IPS-18c (cell line): ENCODE data around the gene RSRC1.
"Not testable (repeated sequence)": the region's sequence is repeated elsewhere in the genome, so short reads cannot be mapped to it uniquely, and the experiment has no call there.

Experiments
- H3K4me3 ChIP-seq: 2 replicates; pipeline ENCODE4 v1.7.0; 2013; ENCODE audit warnings: low read depth, mild to moderate bottlenecking, low read length, moderate library complexity; ENCODE audit not compliant: insufficient read depth
- H3K9me3 ChIP-seq: one replicate; pipeline ENCODE4 v1.6.1; 2013; ENCODE audit warnings: mild to moderate bottlenecking, low read length, moderate library complexity; ENCODE audit not compliant: control insufficient read depth, insufficient read depth

RSRC1 gene

GRCh38 chr3:158109295-158109803 lies 540 bp upstream of the RSRC1 start:
- peak overlapping the region; percentile 87 for H3K4me3 ChIP-seq

GRCh38 chr3:158110658-158111018 lies 749 bp downstream of the RSRC1 start:
- H3K9me3 ChIP-seq, result no peaks in the 10 kb centered on the region
- H3K4me3 ChIP-seq, result peak overlapping the region; percentile 87

More at GRCh38 chr3:158109295-158109803, 540 bp upstream of the RSRC1 start:
- H3K9me3 ChIP-seq, result no peaks in the 10 kb centered on the region

- no peak overlapping the region for H3K4me3 ChIP-seq
These were observed 2.0 kb downstream of the RSRC1 start for GRCh38 chr3:158111861-158112260.

GRCh38 chr3:158113595-158113994 lies 3.7 kb downstream of the RSRC1 start:
- not testable (repeated sequence) for H3K9me3 ChIP-seq, H3K4me3 ChIP-seq

More at GRCh38 chr3:158111861-158112260, 2.0 kb downstream of the RSRC1 start:
- H3K9me3 ChIP-seq, result no peaks in the 10 kb centered on the region

- Histone ChIP-seq H3K9me3 (no peaks in the 10 kb centered on the region), H3K4me3 (no peak overlapping the region)
These were observed 10.4 kb downstream of the RSRC1 start for GRCh38 chr3:158120330-158120729.

GRCh38 chr3:158121295-158121694 lies 11.4 kb downstream of the RSRC1 start:
- H3K4me3 ChIP-seq, result no peak overlapping the region
- no peaks in the 10 kb centered on the region for H3K9me3 ChIP-seq

GRCh38 chr3:158122721-158123120 lies 12.8 kb downstream of the RSRC1 start:
- H3K4me3 ChIP-seq, H3K9me3 ChIP-seq: not testable (repeated sequence)

GRCh38 chr3:158127250-158128219 lies 17.6 kb downstream of the RSRC1 start:
- Histone ChIP-seq H3K4me3 (no peak overlapping the region), H3K9me3 (no peaks in the 10 kb centered on the region)

- Histone ChIP-seq H3K9me3 (no peaks in the 10 kb centered on the region), H3K4me3 (no peak overlapping the region)
These were observed 18.9 kb downstream of the RSRC1 start for GRCh38 chr3:158128755-158129154.

- no peaks in the 10 kb centered on the region for H3K9me3 ChIP-seq
These were observed 24.5 kb downstream of the RSRC1 start for GRCh38 chr3:158134363-158134762.

GRCh38 chr3:158140396-158140795 lies 30.5 kb downstream of the RSRC1 start:
- no peak overlapping the region for H3K4me3 ChIP-seq
- no peaks in the 10 kb centered on the region for H3K9me3 ChIP-seq

More at GRCh38 chr3:158134363-158134762, 24.5 kb downstream of the RSRC1 start:
- H3K4me3 ChIP-seq, result no peak overlapping the region

GRCh38 chr3:158148218-158148617 lies 38.3 kb downstream of the RSRC1 start:
- H3K9me3 ChIP-seq, result no peaks in the 10 kb centered on the region
- H3K4me3 ChIP-seq, result no peak overlapping the region

GRCh38 chr3:158152186-158152585 lies 42.3 kb downstream of the RSRC1 start:
- H3K9me3 ChIP-seq, result no peaks in the 10 kb centered on the region
- H3K4me3 ChIP-seq, result no peak overlapping the region

- Histone ChIP-seq H3K9me3 (no peaks in the 10 kb centered on the region), H3K4me3 (no peak overlapping the region)
These were observed 49.1 kb downstream of the RSRC1 start for GRCh38 chr3:158158969-158159368.

GRCh38 chr3:158159714-158160113 lies 49.8 kb downstream of the RSRC1 start:
- Histone ChIP-seq H3K4me3 (no peak overlapping the region), H3K9me3 (no peaks in the 10 kb centered on the region)

GRCh38 chr3:158160958-158161357 lies 51.1 kb downstream of the RSRC1 start:
- H3K4me3 ChIP-seq, result no peak overlapping the region
- H3K9me3 ChIP-seq, result no peaks in the 10 kb centered on the region

GRCh38 chr3:158165141-158165655 lies 55.3 kb downstream of the RSRC1 start:
- Histone ChIP-seq H3K4me3 (no peak overlapping the region), H3K9me3 (no peaks in the 10 kb centered on the region)

GRCh38 chr3:158165730-158166129 lies 55.8 kb downstream of the RSRC1 start:
- H3K4me3 ChIP-seq, result no peak overlapping the region
- no peaks in the 10 kb centered on the region for H3K9me3 ChIP-seq
